IMR-90 (cell line): ENCODE measurements around the gene MIXL1. TPM values are rescaled to one million over a fixed set of nuclear protein-coding genes. Genes with fewer than 3 reads are reported as not detected.

Experiments used
- ATAC-seq: fragments of 200-7000 bp; cut with Tn5 transposase; 2 replicates; pipeline ENCODE4 v1.9.1; 2020; ENCODE audit warnings: low read depth, mild to moderate bottlenecking, moderate library complexity
- BruUV-seq: library from RNA; stranded (reverse); fragments of 400-500 nt; replicated peaks from 2 replicates; lab custom pipeline; 2021; lab: Mats Ljungman, UMichigan
- CTCF ChIA-PET: fragments of 300-600 bp; formaldehyde crosslinking; extraction: SDS; loops from one replicate; lab custom pipeline; 2021; ENCODE audit warnings: antibody characterized with exemption; lab: Yijun Ruan, JAX
- POLR2A ChIA-PET: fragments of 300-600 bp; sonication (Branson Sonifier 250); formaldehyde crosslinking; loops from one replicate; lab custom pipeline; 2022; ENCODE audit warnings: antibody characterized with exemption; ENCODE audit not compliant: unreplicated experiment; lab: Charles Lee
- DNase-seq: peaks from one replicate; pipeline ENCODE4 v3.0.0; 2013
- H2AFZ ChIP-seq: replicated peaks from 2 replicates; pipeline ENCODE3; 2013; ENCODE audit warnings: low read length, mild to moderate bottlenecking; ENCODE audit not compliant: poor library complexity
- H2AK5ac ChIP-seq: 2 replicates; pipeline ENCODE4 v1.6.1; 2013; ENCODE audit warnings: low read depth, low read length, inconsistent platforms
- H2AK9ac ChIP-seq: replicated peaks from 2 replicates; pipeline ENCODE3; 2013; ENCODE audit warnings: mild to moderate bottlenecking, low read depth, low read length, moderate library complexity; ENCODE audit not compliant: poor library complexity
- H2BK120ac ChIP-seq: 2 replicates; pipeline ENCODE4 v1.6.1; 2013; ENCODE audit warnings: low read depth, low read length, inconsistent platforms
- H2BK15ac ChIP-seq: 3 replicates; pipeline ENCODE4 v1.6.1; 2013; ENCODE audit warnings: low read depth, low read length, inconsistent platforms
- H2BK20ac ChIP-seq: 2 replicates; pipeline ENCODE4 v1.6.1; 2013; ENCODE audit warnings: low read depth, mild to moderate bottlenecking, inconsistent platforms, low read length, moderate library complexity
- H2BK5ac ChIP-seq: 2 replicates; pipeline ENCODE4 v1.6.1; 2013; ENCODE audit warnings: mild to moderate bottlenecking, low read depth, low read length, inconsistent platforms; ENCODE audit not compliant: poor library complexity, severe bottlenecking
- H3K14ac ChIP-seq: replicated peaks from 2 replicates; pipeline ENCODE4 v1.6.1; 2013; ENCODE audit warnings: low read depth, low read length, inconsistent platforms
- H3K18ac ChIP-seq: 2 replicates; pipeline ENCODE4 v1.6.1; 2013; ENCODE audit warnings: low read depth, low read length, control low read depth
- H3K23ac ChIP-seq: 2 replicates; pipeline ENCODE4 v1.6.1; 2013; ENCODE audit warnings: low read depth, low read length, inconsistent platforms
- H3K27ac ChIP-seq: 2 replicates; pipeline ENCODE4 v1.5.1; 2013; ENCODE audit warnings: mild to moderate bottlenecking, control low read depth, low read length; ENCODE audit not compliant: insufficient read depth
- H3K27me3 ChIP-seq: 2 replicates; pipeline ENCODE4 v1.6.1; 2013; ENCODE audit warnings: low read length; ENCODE audit not compliant: control insufficient read depth, insufficient read depth
- H3K36me3 ChIP-seq: 2 replicates; pipeline ENCODE4 v1.6.1; 2013; ENCODE audit warnings: low read length, mixed read lengths; ENCODE audit not compliant: control insufficient read depth, insufficient read depth
- H3K4ac ChIP-seq: 2 replicates; pipeline ENCODE4 v1.6.1; 2013; ENCODE audit warnings: low read depth, low read length, inconsistent platforms
- H3K4me1 ChIP-seq: 2 replicates; pipeline ENCODE4 v1.6.1; 2013; ENCODE audit warnings: low read length, mixed read lengths; ENCODE audit not compliant: control insufficient read depth, insufficient read depth
- H3K4me2 ChIP-seq: 2 replicates; pipeline ENCODE4 v1.6.1; 2013; ENCODE audit warnings: low read depth, mild to moderate bottlenecking, control low read depth, low read length, moderate library complexity
- H3K4me3 ChIP-seq: 2 replicates; pipeline ENCODE4 v1.5.1; 2013; ENCODE audit warnings: low read depth, mild to moderate bottlenecking, control low read depth, low read length, moderate library complexity; ENCODE audit not compliant: insufficient read depth
- H3K56ac ChIP-seq: 2 replicates; pipeline ENCODE4 v1.6.1; 2013; ENCODE audit warnings: low read length, inconsistent platforms; ENCODE audit not compliant: insufficient read depth; ENCODE audit errors: extremely low read depth
- H3K79me1 ChIP-seq, 2 experiments: 2 replicates each; pipeline ENCODE4 v1.6.1; 2013; ENCODE audit warnings: low read length in 2 of 2, inconsistent platforms in 1 of 2, low read depth in 1 of 2
- H3K9ac ChIP-seq: 2 replicates; pipeline ENCODE4 v1.6.1; 2013; ENCODE audit warnings: low read depth, low read length, control low read depth
- H3K9me1 ChIP-seq: 2 replicates; pipeline ENCODE4 v1.6.1; 2013; ENCODE audit warnings: low read length, inconsistent platforms; ENCODE audit not compliant: insufficient read depth
- H3K9me3 ChIP-seq: 2 replicates; pipeline ENCODE4 v1.6.1; 2013; ENCODE audit warnings: low read length; ENCODE audit not compliant: control insufficient read depth, insufficient read depth
- H4K20me1 ChIP-seq: 2 replicates; pipeline ENCODE4 v1.6.1; 2013; ENCODE audit warnings: low read length, inconsistent platforms; ENCODE audit not compliant: insufficient read depth
- H4K5ac ChIP-seq: 2 replicates; pipeline ENCODE4 v1.6.1; 2013; ENCODE audit warnings: mild to moderate bottlenecking, low read depth, low read length, control low read depth
- H4K8ac ChIP-seq, 2 experiments: 2 replicates each; pipeline ENCODE4 v1.6.1; 2013; ENCODE audit warnings: low read depth in 2 of 2, low read length in 2 of 2, control low read depth in 1 of 2, inconsistent platforms in 1 of 2
- H4K91ac ChIP-seq: 2 replicates; pipeline ENCODE4 v1.6.1; 2013; ENCODE audit warnings: low read depth, low read length, inconsistent platforms; ENCODE audit not compliant: insufficient read depth
- BHLHE40 ChIP-seq: fragments of 150-350 bp; IDR thresholded peaks from 2 replicates; pipeline ENCODE4 v1.6.1; 2016; ENCODE audit warnings: mild to moderate bottlenecking, low read depth, low read length
- CEBPB ChIP-seq: IDR thresholded peaks from 2 replicates; pipeline ENCODE4 v1.6.1; 2012; ENCODE audit warnings: low read depth, low read length, improper control_type of control experiment
- CHD1 ChIP-seq: IDR thresholded peaks from 2 replicates; pipeline ENCODE4 v1.6.1; 2012; ENCODE audit warnings: low read depth, low read length, improper control_type of control experiment
- FOS ChIP-seq: fragments of 150-350 bp; IDR thresholded peaks from 2 replicates; pipeline ENCODE4 v1.6.1; 2016; ENCODE audit warnings: low read depth, low read length
- MAFK ChIP-seq: IDR thresholded peaks from 2 replicates; pipeline ENCODE4 v1.6.1; 2012; ENCODE audit warnings: low read depth, low read length, improper control_type of control experiment
- MAZ ChIP-seq: IDR thresholded peaks from 2 replicates; pipeline ENCODE4 v1.6.1; 2012; ENCODE audit warnings: low read depth, mild to moderate bottlenecking, low read length, improper control_type of control experiment, moderate library complexity, borderline replicate concordance
- MXI1 ChIP-seq: IDR thresholded peaks from 2 replicates; pipeline ENCODE4 v1.6.1; 2012; ENCODE audit warnings: low read depth, mild to moderate bottlenecking, low read length, moderate library complexity, borderline replicate concordance
- NFE2L2 ChIP-seq: fragments of 150-350 bp; IDR thresholded peaks from 2 replicates; pipeline ENCODE4 v1.6.1; 2016; ENCODE audit warnings: low read depth, mild to moderate bottlenecking, low read length
- POLR2A ChIP-seq: IDR thresholded peaks from 2 replicates; pipeline ENCODE4 v1.6.1; 2012; ENCODE audit warnings: mild to moderate bottlenecking, low read depth, low read length
- RAD21 ChIP-seq: IDR thresholded peaks from 2 replicates; pipeline ENCODE4 v1.6.1; 2012; ENCODE audit warnings: low read length, improper control_type of control experiment
- RCOR1 ChIP-seq: IDR thresholded peaks from 2 replicates; pipeline ENCODE4 v1.6.1; 2012; ENCODE audit warnings: mild to moderate bottlenecking, low read length, improper control_type of control experiment; ENCODE audit not compliant: insufficient replicate concordance
- RFX5 ChIP-seq: IDR thresholded peaks from 2 replicates; pipeline ENCODE4 v1.8.0; 2012; ENCODE audit warnings: low read depth, mild to moderate bottlenecking, low read length, moderate library complexity
- SMC3 ChIP-seq: fragments of 150-350 bp; IDR thresholded peaks from 2 replicates; pipeline ENCODE4 v1.6.1; 2016; ENCODE audit warnings: low read depth, mild to moderate bottlenecking, antibody characterized with exemption, low read length, moderate library complexity
- WGBS, 2 experiments: methylation state at CpG; one replicate each; pipeline versions ENCODE4 v1.1.5 to v1.1.7; 2013; ENCODE audit warnings: missing lambda C conversion rate in 2 of 2; ENCODE audit not compliant: insufficient read length in 1 of 2; ENCODE audit errors: extremely low coverage in 2 of 2; 5-methylcytosine and 5-hydroxymethylcytosine counted together
- dilution Hi-C: fragments of 300-500 bp; cut with HindIII; formaldehyde crosslinking; loops from one replicate; pipeline ENCODE4 v1.14.3; 2018; ENCODE audit warnings: low sequenced_read_pairs; ENCODE audit not compliant: unreplicated experiment
- in situ Hi-C: fragments of 300-500 bp; cut with MboI; formaldehyde crosslinking; loops from 3 replicates; pipeline ENCODE4 v1.14.3; 2019; ENCODE audit warnings: low sequenced_read_pairs, inconsistent platforms, mixed read lengths
- intact Hi-C: fragments of 100-400 bp; cut with micrococcal nuclease; formaldehyde crosslinking; loops from 2 replicates; pipeline ENCODE4 v1.10.0; 2022
- polyA plus RNA-seq, 3 experiments: library from polyadenylated mRNA; depleted of rRNA; stranded (reverse); fragments of >200 nt; gene quantifications; 2 replicates each; pipeline ENCODE4 v1.2.3, GENCODE V29; 2012; ENCODE audit warnings: low replicate concordance in 1 of 3
- total RNA-seq: library from RNA; depleted of rRNA; stranded (reverse); fragments of >200 nt; gene quantifications from 2 replicates; pipeline ENCODE4 v1.2.3, GENCODE V29; 2012
- TF ChIP-seq, protein P1 (sequence below): conservative IDR thresholded peaks from 2 replicates; pipeline ENCODE4 v1.5.1; 2012; ENCODE audit warnings: mild to moderate bottlenecking, low read depth, low read length, improper control_type of control experiment
- TF ChIP-seq, protein P2 (sequence below): fragments of 150-350 bp; IDR thresholded peaks from 2 replicates; pipeline ENCODE4 v1.6.1; 2016; ENCODE audit warnings: low read depth, mild to moderate bottlenecking, low read length, moderate library complexity, borderline replicate concordance
- TF ChIP-seq, protein P3 (sequence below): fragments of 150-350 bp; IDR thresholded peaks from 2 replicates; pipeline ENCODE4 v1.6.1; 2017; ENCODE audit warnings: mild to moderate bottlenecking, antibody characterized with exemption, low read length, low read depth

MIXL1 gene
- total and polyA plus RNA-seq, 2 of the 4 experiments (the other 2 are of a cell fraction): not detected

DNA sequence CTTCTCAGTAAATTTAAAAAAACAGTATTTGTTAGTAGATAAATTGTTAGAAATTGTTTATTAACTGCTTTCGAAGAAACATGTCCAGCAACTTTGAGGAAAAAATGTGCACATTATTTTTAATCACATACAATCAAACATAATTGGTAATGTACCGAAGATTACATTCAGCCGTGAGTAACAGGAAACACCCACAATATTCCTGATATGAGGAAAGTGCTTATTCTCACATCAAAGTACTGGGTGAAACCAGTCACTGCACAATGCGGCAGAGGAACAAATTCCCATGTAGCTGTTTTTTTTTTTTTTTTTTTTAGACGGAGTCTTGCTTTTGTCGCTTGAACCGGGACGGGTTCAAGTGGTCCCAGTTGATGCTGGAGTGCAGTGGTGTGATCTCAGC is 46.6 kb upstream of the MIXL1 start:
- Histone ChIP-seq H3K56ac (no peak overlapping the region), H2AK9ac (no peak overlapping the region), H2AK5ac (no peak overlapping the region), H3K18ac (no peak overlapping the region), H3K9me1 (peaks cover 2% of the 10 kb centered on the region; the same call in 1 of the 2 replicates), H3K9ac (no peak overlapping the region), H3K4ac (no peak overlapping the region), H3K14ac (no peak overlapping the region), H2BK120ac (no peak overlapping the region), H2BK15ac (no peak overlapping the region), H3K36me3 (peaks cover 5% of the 10 kb centered on the region), H3K79me1 (peaks cover 7 to 43% of the 10 kb centered on the region in 2 experiments; a peak in 3 of 4 replicates), H3K4me3 (no peak overlapping the region), H3K27me3 (no peaks in the 10 kb centered on the region), H3K23ac (no peak overlapping the region), H4K5ac (no peak overlapping the region), H4K8ac (no peak overlapping the region), H4K91ac (no peak overlapping the region), H4K20me1 (peaks cover 96% of the 10 kb centered on the region), H3K4me1 (0 out of 2 replicates have a peak, but pooled peaks cover 2% of the 10 kb centered on the region), H3K9me3 (no peaks in the 10 kb centered on the region), H2BK20ac (no peak overlapping the region), H2BK5ac (no peak overlapping the region), H3K27ac (no peak overlapping the region), H3K4me2 (no peak overlapping the region), H2AFZ (no peak overlapping the region)
- dilution Hi-C loops (no loop called here), intact Hi-C loops (no loop called here), in situ Hi-C loops (no loop called here)
- no peak for DNase-seq
- WGBS, 2 experiments: no CpG with 5 or more reads among the region's 8 CpGs
- ChIA-PET POLR2A (interaction anchor here (0.6 kb wide), 1 partner anchor 29 kb away, joined by 3 read pairs; no protein-coding TSS in a partner anchor), CTCF (interaction anchor here (0.6 kb wide), 1 partner anchor 20 kb away, joined by 3 read pairs; no protein-coding TSS in a partner anchor)
- BruUV-seq: no TSS peak
- no peak for ATAC-seq
- no peak for TF ChIP-seq FOS
- TF ChIP-seq RFX5: no peak
- TF ChIP-seq, protein P1, sequence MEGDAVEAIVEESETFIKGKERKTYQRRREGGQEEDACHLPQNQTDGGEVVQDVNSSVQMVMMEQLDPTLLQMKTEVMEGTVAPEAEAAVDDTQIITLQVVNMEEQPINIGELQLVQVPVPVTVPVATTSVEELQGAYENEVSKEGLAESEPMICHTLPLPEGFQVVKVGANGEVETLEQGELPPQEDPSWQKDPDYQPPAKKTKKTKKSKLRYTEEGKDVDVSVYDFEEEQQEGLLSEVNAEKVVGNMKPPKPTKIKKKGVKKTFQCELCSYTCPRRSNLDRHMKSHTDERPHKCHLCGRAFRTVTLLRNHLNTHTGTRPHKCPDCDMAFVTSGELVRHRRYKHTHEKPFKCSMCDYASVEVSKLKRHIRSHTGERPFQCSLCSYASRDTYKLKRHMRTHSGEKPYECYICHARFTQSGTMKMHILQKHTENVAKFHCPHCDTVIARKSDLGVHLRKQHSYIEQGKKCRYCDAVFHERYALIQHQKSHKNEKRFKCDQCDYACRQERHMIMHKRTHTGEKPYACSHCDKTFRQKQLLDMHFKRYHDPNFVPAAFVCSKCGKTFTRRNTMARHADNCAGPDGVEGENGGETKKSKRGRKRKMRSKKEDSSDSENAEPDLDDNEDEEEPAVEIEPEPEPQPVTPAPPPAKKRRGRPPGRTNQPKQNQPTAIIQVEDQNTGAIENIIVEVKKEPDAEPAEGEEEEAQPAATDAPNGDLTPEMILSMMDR: no peak
- no peak for TF ChIP-seq CHD1
- no peak for TF ChIP-seq RAD21
- no peak for TF ChIP-seq POLR2A
- no peak for TF ChIP-seq RCOR1
- TF ChIP-seq NFE2L2: no peak
- TF ChIP-seq CEBPB: no peak
- TF ChIP-seq BHLHE40: no peak
- TF ChIP-seq, protein P2, sequence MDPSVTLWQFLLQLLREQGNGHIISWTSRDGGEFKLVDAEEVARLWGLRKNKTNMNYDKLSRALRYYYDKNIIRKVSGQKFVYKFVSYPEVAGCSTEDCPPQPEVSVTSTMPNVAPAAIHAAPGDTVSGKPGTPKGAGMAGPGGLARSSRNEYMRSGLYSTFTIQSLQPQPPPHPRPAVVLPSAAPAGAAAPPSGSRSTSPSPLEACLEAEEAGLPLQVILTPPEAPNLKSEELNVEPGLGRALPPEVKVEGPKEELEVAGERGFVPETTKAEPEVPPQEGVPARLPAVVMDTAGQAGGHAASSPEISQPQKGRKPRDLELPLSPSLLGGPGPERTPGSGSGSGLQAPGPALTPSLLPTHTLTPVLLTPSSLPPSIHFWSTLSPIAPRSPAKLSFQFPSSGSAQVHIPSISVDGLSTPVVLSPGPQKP: no peak
- TF ChIP-seq SMC3: no peak
- TF ChIP-seq MAFK: no peak
- TF ChIP-seq, protein P3, sequence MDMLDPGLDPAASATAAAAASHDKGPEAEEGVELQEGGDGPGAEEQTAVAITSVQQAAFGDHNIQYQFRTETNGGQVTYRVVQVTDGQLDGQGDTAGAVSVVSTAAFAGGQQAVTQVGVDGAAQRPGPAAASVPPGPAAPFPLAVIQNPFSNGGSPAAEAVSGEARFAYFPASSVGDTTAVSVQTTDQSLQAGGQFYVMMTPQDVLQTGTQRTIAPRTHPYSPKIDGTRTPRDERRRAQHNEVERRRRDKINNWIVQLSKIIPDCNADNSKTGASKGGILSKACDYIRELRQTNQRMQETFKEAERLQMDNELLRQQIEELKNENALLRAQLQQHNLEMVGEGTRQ: no peak
- TF ChIP-seq MXI1: no peak
- TF ChIP-seq MAZ: no peak
